Body of pancreas (tissue), 4 donors: ENCODE data around the gene ZNF232. TPM values are rescaled to one million over a fixed set of nuclear protein-coding genes. Genes with fewer than 3 reads are reported as not detected.
"Not testable (repeated sequence)": the region's sequence is repeated elsewhere in the genome, so short reads cannot be mapped to it uniquely, and the experiment has no call there.

Experiments
- ATAC-seq: fragments of 150-250 bp; one replicate; pipeline ENCODE4 v1.9.1; 2016
- DNase-seq, 4 donors: peaks; one replicate each; pipeline ENCODE4 v3.0.0-alpha.2; 2019
- H3K27ac ChIP-seq, 4 donors: fragments of 200-600 bp; sonication (generic); 1 replicate in 3 of 4; 2 replicates in 1 of 4; pipeline versions ENCODE4 v1.5.1 to v1.6.1; 2016 to 2019; ENCODE audit warnings: mild to moderate bottlenecking in 1 of 4, mixed read lengths in 1 of 4, moderate library complexity in 1 of 4
- H3K27me3 ChIP-seq, 2 donors: fragments of 200-600 bp; sonication (generic); one replicate each; pipeline ENCODE4 v1.6.0; 2016; ENCODE audit warnings: mild to moderate bottlenecking in 1 of 2
- H3K36me3 ChIP-seq, 2 donors: fragments of 200-600 bp; sonication (generic); replicated peaks in 1 of 2; 2 replicates each; pipeline ENCODE4 v1.5.1; 2016; ENCODE audit warnings: low read depth in 2 of 2; ENCODE audit not compliant: insufficient read depth in 1 of 2
- H3K4me1 ChIP-seq: fragments of 200-600 bp; sonication (generic); one replicate; pipeline ENCODE4 v1.6.0; 2016
- H3K4me3 ChIP-seq, 2 donors: fragments of 200-600 bp; sonication (generic); 1 replicate in 1 of 2; 2 replicates in 1 of 2; pipeline ENCODE4 v1.5.1; 2016 to 2019
- H3K9me3 ChIP-seq, 3 donors: fragments of 200-600 bp; sonication (generic); 1 replicate in 2 of 3; 2 replicates in 1 of 3; pipeline ENCODE4 v1.5.1; 2016
- POLR2A ChIP-seq, 3 donors: fragments of 450-650 bp; IDR thresholded peaks; one replicate each; pipeline ENCODE4 v1.6.1; 2016; ENCODE audit warnings: antibody characterized with exemption in 3 of 3, mild to moderate bottlenecking in 2 of 3
- WGBS, 2 donors: methylation state at CpG; one replicate each; pipeline ENCODE4 v1.1.5; 2017; 5-methylcytosine and 5-hydroxymethylcytosine counted together
- intact Hi-C: fragments of 100-400 bp; cut with DNase I; formaldehyde crosslinking; loops from one replicate; pipeline ENCODE4 v1.15.1; 2023
- total RNA-seq, 2 donors: library from RNA; depleted of rRNA; stranded (reverse); fragments of >200 nt; gene quantifications; one replicate each; pipeline ENCODE4 v1.1.0, GENCODE V29; 2016
- TF ChIP-seq, protein P1 (sequence below), 7 experiments: fragments of 450-650 bp in 4 of 7; fragments of 200-600 bp in 3 of 7; sonication (generic) in 3 of 7; IDR thresholded peaks; one replicate each; pipeline ENCODE4 v1.5.1; 2016 to 2019; ENCODE audit warnings: antibody characterized with exemption in 7 of 7

Gene ZNF232
- total RNA-seq, 2 donors from 2014 or later, result 3.9 to 4.0 TPM

- TF ChIP-seq POLR2A (IDR thresholded peaks at IDR 0.05), result no peak
- TF ChIP-seq, protein P1, sequence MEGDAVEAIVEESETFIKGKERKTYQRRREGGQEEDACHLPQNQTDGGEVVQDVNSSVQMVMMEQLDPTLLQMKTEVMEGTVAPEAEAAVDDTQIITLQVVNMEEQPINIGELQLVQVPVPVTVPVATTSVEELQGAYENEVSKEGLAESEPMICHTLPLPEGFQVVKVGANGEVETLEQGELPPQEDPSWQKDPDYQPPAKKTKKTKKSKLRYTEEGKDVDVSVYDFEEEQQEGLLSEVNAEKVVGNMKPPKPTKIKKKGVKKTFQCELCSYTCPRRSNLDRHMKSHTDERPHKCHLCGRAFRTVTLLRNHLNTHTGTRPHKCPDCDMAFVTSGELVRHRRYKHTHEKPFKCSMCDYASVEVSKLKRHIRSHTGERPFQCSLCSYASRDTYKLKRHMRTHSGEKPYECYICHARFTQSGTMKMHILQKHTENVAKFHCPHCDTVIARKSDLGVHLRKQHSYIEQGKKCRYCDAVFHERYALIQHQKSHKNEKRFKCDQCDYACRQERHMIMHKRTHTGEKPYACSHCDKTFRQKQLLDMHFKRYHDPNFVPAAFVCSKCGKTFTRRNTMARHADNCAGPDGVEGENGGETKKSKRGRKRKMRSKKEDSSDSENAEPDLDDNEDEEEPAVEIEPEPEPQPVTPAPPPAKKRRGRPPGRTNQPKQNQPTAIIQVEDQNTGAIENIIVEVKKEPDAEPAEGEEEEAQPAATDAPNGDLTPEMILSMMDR (IDR thresholded peaks at IDR 0.05), result no peak
- WGBS, 2 donors, result 81 to 91% methylated on average over 4 to 16 of the region's 16 CpGs
- Histone ChIP-seq H3K27ac (no peak overlapping the region), H3K27me3 (peaks cover 0 to under 1% of the 10 kb centered on the region in 2 donors), H3K36me3 (no peaks in the 10 kb centered on the region), H3K9me3 (no peaks in the 10 kb centered on the region), H3K4me1 (peaks cover 15% of the 10 kb centered on the region), H3K4me3 (no peak overlapping the region)
- intact Hi-C loops, result no loop called here
- ATAC-seq (no peak), DNase-seq (peak in 1 of 4 donors; percentile 6)
Observed at GRCh38 chr17:5121186-5121841, 9.6 kb upstream of the ZNF232 start.

DNA sequence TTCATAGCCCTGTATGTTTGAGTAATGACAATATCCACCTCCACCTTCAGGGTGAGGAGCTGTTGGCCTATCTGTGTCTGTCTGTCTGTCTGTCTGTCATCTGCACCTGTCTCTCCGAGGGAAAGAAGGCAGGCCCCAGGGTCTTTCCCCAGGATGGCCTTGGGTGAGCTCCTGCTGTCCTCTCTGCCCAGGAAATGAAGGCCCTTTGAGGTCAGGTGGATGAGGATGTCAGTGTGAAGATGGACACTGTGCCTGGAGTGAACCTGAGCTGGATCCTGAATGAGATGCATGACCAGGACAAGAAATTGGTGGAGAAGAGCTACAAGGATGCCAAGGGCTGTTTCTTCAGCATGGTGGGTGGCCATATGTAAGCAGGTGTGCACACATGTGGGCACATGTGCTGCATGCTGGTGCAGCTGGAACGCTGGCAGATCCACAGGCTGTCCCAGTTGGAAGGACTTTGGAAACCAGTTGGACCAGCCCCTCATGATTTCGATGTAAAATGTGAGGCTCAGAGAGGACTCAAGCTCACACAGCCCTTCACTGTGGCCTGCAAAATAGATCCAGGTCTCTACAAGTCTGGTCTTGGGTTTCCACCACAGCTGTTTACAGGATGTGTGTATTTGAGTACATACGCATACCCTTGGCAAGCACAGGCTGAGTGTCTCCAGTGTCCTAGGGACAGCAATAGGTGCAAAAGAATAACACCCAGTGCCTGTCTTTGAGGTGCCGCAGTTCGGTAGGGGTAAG is 8.9 kb upstream of the ZNF232 start:
- H3K27ac ChIP-seq, H3K27me3 ChIP-seq, H3K4me3 ChIP-seq, intact Hi-C loops, H3K36me3 ChIP-seq, ATAC-seq, H3K9me3 ChIP-seq: not testable (repeated sequence)
- H3K4me1 ChIP-seq, result peaks cover 15% of the 10 kb centered on the region
- 75 to 81% methylated on average over 6 of the region's 6 CpGs for WGBS, 2 donors
- peak in 1 of 4 donors; percentile 3 for DNase-seq

DNA sequence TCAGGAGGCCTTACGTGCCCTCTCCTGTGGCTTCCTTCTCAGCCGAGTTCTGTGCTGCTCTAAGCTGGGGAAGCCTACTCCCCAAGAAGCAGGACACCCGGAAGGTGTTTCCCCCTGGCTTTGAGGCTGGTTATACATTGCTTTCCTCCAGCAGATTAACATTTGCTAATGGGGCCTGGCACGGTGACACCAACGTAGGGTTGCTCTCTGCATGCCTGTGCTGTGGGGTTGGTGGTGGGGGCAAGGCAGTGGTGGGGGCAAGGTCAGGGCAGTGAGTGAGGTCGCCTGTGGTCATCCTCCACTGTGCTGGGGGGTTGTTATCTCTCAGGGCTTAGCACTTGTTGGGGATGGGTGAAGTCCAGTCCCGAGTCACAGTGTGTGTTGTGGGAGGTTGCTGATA is 8.4 kb upstream of the ZNF232 start:
- no peaks in the 10 kb centered on the region for H3K36me3 ChIP-seq
- ATAC-seq, result no peak
- DNase-seq, result no peak
- H3K4me1 ChIP-seq, result peaks cover 15% of the 10 kb centered on the region
- H3K9me3 ChIP-seq, result no peaks in the 10 kb centered on the region
- no peak overlapping the region for H3K4me3 ChIP-seq
- no peak overlapping the region for H3K27ac ChIP-seq
- H3K27me3 ChIP-seq, result peaks cover 0 to 8% of the 10 kb centered on the region in 2 donors
- 69 to 87% methylated on average over 6 to 7 of the region's 7 CpGs for WGBS, 2 donors
- TF ChIP-seq, protein P1 (IDR thresholded peaks at IDR 0.05), result no peak
- TF ChIP-seq POLR2A (IDR thresholded peaks at IDR 0.05), result no peak
- intact Hi-C loops, result no loop called here

- Histone ChIP-seq H3K4me1 (peaks cover 12% of the 10 kb centered on the region), H3K9me3 (no peaks in the 10 kb centered on the region), H3K27ac (no peak overlapping the region), H3K27me3 (peaks cover 0 to 8% of the 10 kb centered on the region in 2 donors), H3K36me3 (no peaks in the 10 kb centered on the region), H3K4me3 (no peak overlapping the region)
- DNase-seq, result no peak
- ATAC-seq, result no peak
- TF ChIP-seq POLR2A (IDR thresholded peaks at IDR 0.05), result no peak
- TF ChIP-seq, protein P1 (IDR thresholded peaks at IDR 0.05), result no peak
- 78 to 79% methylated on average over 2 to 5 of the region's 6 CpGs for WGBS, 2 donors
- intact Hi-C loops, result no loop called here
Observed at GRCh38 chr17:5118219-5118618, 6.5 kb upstream of the ZNF232 start.
